ENCODE data around the gene CA10. TPM values are rescaled to one million over a fixed set of nuclear protein-coding genes. Genes with fewer than 3 reads are reported as not detected.
A peak's percentile ranks its signal among the peaks of the same experiment; 100 is the strongest.

Gene CA10
- total and polyA plus RNA-seq, 2 donors (not counting 1 experiment from before 2014, with no cell fraction given): not detected

DNA sequence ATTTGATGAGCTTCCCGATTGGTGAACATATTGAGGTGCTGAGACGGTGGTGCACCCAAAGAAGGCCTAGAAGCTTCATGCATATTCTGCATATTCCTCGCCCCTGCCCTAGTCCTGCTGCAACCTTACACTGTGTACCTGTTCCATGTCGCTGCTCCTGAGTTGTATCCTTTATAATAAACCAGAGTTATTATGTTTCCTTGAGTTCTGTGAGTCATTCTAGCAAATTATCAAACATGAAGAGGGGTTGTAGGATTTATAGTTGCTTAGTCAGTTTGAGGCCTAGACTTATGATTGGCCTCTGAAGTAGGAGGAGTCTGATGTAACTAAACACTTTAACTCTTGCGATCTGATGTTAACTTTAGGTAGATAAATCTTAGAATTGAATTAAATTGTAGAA is 436.8 kb downstream of the CA10 start:
- Histone ChIP-seq H4K20me1 (ENCODE audit: control insufficient read depth, extremely low read depth, insufficient read depth, low read length) (no peaks in the 10 kb centered on the region), H3K4me1 (ENCODE audit: control insufficient read depth, extremely low read depth, insufficient read depth, low read length) (no peaks in the 10 kb centered on the region), H3K36me3 (ENCODE audit: control insufficient read depth, insufficient read depth, low read length) (no peaks in the 10 kb centered on the region), H3K27ac (ENCODE audit: insufficient read depth, low read length) (no peak overlapping the region), H3K27me3 (ENCODE audit: control insufficient read depth, insufficient read depth, low read length) (no peaks in the 10 kb centered on the region), H3K9ac (ENCODE audit: insufficient read depth, low read length) (no peak overlapping the region), H3K79me2 (ENCODE audit: control insufficient read depth, insufficient read depth, low read length) (no peaks in the 10 kb centered on the region), H3K4me2 (ENCODE audit: extremely low read depth, insufficient read depth, low read length) (no peak overlapping the region), H2AFZ (ENCODE audit: low read length) (no peak overlapping the region), H3K9me3 (ENCODE audit: control insufficient read depth, insufficient read depth, low read depth, low read length) (no peaks in the 10 kb centered on the region), H3K4me3 (replicated peaks in 1 of 4; ENCODE audit: control extremely low read depth in 1 of 4, insufficient read depth in 1 of 4, low read depth in 3 of 4, low read length in 4 of 4) (no peak overlapping the region)
- DNase-seq (ENCODE audit: low read depth in 2 of 2): no peak
- TF ChIP-seq, protein P1, sequence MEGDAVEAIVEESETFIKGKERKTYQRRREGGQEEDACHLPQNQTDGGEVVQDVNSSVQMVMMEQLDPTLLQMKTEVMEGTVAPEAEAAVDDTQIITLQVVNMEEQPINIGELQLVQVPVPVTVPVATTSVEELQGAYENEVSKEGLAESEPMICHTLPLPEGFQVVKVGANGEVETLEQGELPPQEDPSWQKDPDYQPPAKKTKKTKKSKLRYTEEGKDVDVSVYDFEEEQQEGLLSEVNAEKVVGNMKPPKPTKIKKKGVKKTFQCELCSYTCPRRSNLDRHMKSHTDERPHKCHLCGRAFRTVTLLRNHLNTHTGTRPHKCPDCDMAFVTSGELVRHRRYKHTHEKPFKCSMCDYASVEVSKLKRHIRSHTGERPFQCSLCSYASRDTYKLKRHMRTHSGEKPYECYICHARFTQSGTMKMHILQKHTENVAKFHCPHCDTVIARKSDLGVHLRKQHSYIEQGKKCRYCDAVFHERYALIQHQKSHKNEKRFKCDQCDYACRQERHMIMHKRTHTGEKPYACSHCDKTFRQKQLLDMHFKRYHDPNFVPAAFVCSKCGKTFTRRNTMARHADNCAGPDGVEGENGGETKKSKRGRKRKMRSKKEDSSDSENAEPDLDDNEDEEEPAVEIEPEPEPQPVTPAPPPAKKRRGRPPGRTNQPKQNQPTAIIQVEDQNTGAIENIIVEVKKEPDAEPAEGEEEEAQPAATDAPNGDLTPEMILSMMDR (conservative IDR thresholded peaks at IDR 0.05 in 1 of 2, IDR thresholded peaks at IDR 0.05 in 1 of 2; ENCODE audit: low read depth in 1 of 2, low read length in 2 of 2): no peak
- no peak for TF ChIP-seq EZH2 (IDR thresholded peaks at IDR 0.05; ENCODE audit: low read length, missing control alignments)

DNA sequence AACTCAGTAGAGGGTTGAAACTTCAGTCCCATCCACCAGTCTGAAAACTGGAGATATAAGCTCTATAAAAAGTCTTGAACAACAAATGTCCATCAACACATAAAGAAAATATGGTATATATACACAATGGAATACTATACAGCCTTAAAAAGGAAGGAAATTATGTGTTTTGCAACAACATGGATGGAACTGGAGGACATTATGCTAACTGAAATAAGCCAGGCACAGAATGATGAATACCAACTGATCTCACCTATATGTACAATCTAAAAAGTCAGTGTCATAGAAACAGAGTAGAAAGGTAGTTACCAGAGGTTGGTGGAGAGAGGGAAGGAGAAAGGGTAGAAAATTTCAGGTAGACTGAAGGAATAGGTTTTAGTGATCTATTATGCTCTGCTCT is 438.1 kb downstream of the CA10 start:
- no peak overlapping the region for H3K27ac ChIP-seq (ENCODE audit: insufficient read depth, low read length)
- no peaks in the 10 kb centered on the region for H3K4me1 ChIP-seq (ENCODE audit: control insufficient read depth, extremely low read depth, insufficient read depth, low read length)
- TF ChIP-seq EZH2 (IDR thresholded peaks at IDR 0.05; ENCODE audit: low read length, missing control alignments): no peak
- TF ChIP-seq, protein P1 (conservative IDR thresholded peaks at IDR 0.05 in 1 of 2, IDR thresholded peaks at IDR 0.05 in 1 of 2; ENCODE audit: low read depth in 1 of 2, low read length in 2 of 2): no peak
- no peak overlapping the region for H3K4me2 ChIP-seq (ENCODE audit: extremely low read depth, insufficient read depth, low read length)
- H2AFZ ChIP-seq (ENCODE audit: low read length): no peak overlapping the region
- no peaks in the 10 kb centered on the region for H3K27me3 ChIP-seq (ENCODE audit: control insufficient read depth, insufficient read depth, low read length)
- H3K9me3 ChIP-seq (ENCODE audit: control insufficient read depth, insufficient read depth, low read depth, low read length): no peaks in the 10 kb centered on the region
- no peaks in the 10 kb centered on the region for H3K79me2 ChIP-seq (ENCODE audit: control insufficient read depth, insufficient read depth, low read length)
- no peak overlapping the region for H3K4me3 ChIP-seq (replicated peaks in 1 of 4; ENCODE audit: control extremely low read depth in 1 of 4, insufficient read depth in 1 of 4, low read depth in 3 of 4, low read length in 4 of 4)
- H3K9ac ChIP-seq (ENCODE audit: insufficient read depth, low read length): no peak overlapping the region
- no peaks in the 10 kb centered on the region for H4K20me1 ChIP-seq (ENCODE audit: control insufficient read depth, extremely low read depth, insufficient read depth, low read length)
- DNase-seq (ENCODE audit: low read depth in 2 of 2): no peak
- H3K36me3 ChIP-seq (ENCODE audit: control insufficient read depth, insufficient read depth, low read length): no peaks in the 10 kb centered on the region

DNA sequence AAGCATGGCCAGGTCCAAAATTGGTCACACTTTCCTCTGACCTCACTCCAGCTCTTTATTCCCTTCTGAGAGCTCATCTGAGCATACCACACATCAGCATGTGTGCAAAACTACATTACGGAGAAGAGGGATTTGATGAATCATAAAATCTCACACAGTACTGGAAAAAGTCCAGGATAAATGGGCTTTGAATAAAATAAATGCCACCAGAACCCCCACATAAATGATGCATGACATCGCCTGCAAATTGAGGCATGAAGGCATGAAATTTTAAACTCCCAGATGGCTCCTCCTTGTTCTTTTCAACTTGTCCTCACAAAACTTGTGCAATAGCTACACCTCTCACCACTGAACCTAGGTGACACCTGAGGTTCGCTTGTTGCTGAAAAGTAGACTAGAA is 439.5 kb downstream of the CA10 start:
- Histone ChIP-seq H3K9ac (ENCODE audit: insufficient read depth, low read length) (no peak overlapping the region), H3K9me3 (ENCODE audit: control insufficient read depth, insufficient read depth, low read depth, low read length) (no peaks in the 10 kb centered on the region), H3K79me2 (ENCODE audit: control insufficient read depth, insufficient read depth, low read length) (no peaks in the 10 kb centered on the region), H3K4me3 (replicated peaks in 1 of 4; ENCODE audit: control extremely low read depth in 1 of 4, insufficient read depth in 1 of 4, low read depth in 3 of 4, low read length in 4 of 4) (no peak overlapping the region), H3K27me3 (ENCODE audit: control insufficient read depth, insufficient read depth, low read length) (no peaks in the 10 kb centered on the region), H3K4me1 (ENCODE audit: control insufficient read depth, extremely low read depth, insufficient read depth, low read length) (no peaks in the 10 kb centered on the region), H3K4me2 (ENCODE audit: extremely low read depth, insufficient read depth, low read length) (no peak overlapping the region), H3K36me3 (ENCODE audit: control insufficient read depth, insufficient read depth, low read length) (no peaks in the 10 kb centered on the region), H2AFZ (ENCODE audit: low read length) (no peak overlapping the region), H3K27ac (ENCODE audit: insufficient read depth, low read length) (no peak overlapping the region), H4K20me1 (ENCODE audit: control insufficient read depth, extremely low read depth, insufficient read depth, low read length) (no peaks in the 10 kb centered on the region)
- peak in 1 of 2 donors; percentile 1 for DNase-seq (ENCODE audit: low read depth in 2 of 2)
- TF ChIP-seq, protein P1 (conservative IDR thresholded peaks at IDR 0.05 in 1 of 2, IDR thresholded peaks at IDR 0.05 in 1 of 2; ENCODE audit: low read depth in 1 of 2, low read length in 2 of 2): no peak
- no peak for TF ChIP-seq EZH2 (IDR thresholded peaks at IDR 0.05; ENCODE audit: low read length, missing control alignments)
